GM19328 (cell line): Measurements from ENCODE around the gene NSUN5.
"Not testable (repeated sequence)": the region's sequence is repeated elsewhere in the genome, so short reads cannot be mapped to it uniquely, and the experiment has no call there.

Source experiments
- ATAC-seq: cut with Tn5 transposase; IDR thresholded peaks from one replicate; pipeline ENCODE4 v1.9.1; 2021; ENCODE audit warnings: mild to moderate bottlenecking, moderate library complexity; ENCODE audit not compliant: unreplicated experiment

NSUN5 gene

DNA sequence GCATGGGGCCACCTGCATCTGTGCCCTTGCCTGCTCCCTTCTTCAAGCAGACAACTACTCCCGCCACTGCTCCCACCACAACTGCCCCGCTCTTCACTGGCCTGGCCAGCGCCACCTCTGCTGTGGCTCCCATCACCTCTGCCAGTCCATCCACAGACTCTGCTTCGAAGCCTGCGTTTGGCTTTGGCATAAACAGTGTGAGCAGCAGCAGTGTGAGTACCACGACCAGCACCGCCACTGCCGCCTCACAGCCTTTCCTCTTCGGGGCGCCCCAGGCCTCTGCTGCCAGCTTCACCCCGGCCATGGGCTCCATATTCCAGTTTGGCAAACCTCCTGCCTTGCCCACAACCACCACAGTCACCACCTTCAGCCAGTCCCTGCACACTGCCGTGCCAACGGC is 11.4 kb downstream of the NSUN5 start:
- ATAC-seq, result not testable (repeated sequence)

DNA sequence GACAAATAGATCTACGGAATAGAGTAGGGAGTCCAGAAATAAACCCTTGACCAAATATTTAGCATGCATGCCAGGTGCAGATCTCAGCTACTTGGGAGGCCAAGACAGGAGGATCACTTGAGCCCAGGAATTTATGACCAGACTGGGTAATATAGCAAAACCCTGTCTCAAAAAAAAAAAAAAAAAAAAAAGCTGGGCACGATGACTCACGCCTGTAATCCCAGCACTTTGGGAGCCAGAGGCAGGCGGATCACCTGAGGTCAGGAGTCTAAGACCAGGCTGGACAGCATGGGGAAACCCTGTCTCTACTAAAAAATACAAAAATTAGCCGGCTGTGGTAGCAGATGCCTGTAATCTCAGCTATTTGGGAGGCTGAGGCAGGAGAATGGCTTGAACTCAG is 31.4 kb downstream of the NSUN5 start:
- ATAC-seq, result not testable (repeated sequence)

DNA sequence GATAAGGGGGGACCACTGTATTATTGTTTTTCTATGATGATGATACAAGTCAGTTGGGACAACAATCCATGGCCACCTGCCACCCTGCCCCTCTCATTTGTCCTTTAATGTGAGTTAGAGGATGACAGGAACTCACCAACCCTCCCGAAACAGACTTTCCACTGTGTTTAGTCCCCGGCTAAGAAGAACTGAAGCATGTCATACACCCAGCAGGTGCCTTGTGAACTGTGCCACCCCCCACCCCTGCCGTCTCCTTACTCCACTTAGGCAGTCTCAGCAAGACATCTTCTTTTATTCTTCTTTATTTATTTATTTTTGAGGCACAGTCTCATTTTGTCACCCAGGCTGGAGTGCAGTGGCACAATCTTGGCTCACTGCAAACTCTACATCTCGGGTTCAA is 40.8 kb downstream of the NSUN5 start:
- ATAC-seq, result not testable (repeated sequence)

DNA sequence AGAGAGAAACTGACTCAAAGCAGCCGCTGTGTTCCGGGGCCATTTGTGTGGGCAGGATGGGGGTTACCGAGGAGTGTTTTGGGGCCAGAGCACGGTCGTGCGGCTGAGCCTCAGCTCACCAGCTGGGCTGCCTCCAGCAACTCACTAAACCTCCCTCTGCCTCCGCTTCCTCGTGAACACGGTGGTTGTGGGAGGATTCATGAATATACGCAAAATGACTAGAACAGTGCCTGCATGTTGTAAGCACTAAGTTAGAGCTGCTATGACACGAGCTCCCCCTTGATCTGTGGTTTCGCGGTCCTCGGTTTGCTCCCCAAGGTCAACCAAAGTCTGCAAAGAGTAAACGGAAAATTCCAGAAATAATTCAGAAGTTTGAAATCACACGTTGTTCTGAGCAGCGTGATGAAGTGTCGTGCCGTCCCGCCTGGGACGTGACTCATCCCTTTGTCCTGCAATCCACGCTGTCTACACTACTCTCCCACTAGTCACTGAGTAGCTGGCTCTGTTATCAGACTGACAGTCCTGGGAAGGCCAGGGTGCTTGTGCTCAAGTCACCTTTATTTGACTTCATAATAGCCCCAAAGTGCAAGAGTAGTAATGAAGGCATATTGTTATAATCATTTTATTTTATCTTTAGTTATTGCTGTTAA is 41.8 kb downstream of the NSUN5 start:
- ATAC-seq, result peak; percentile 73

DNA sequence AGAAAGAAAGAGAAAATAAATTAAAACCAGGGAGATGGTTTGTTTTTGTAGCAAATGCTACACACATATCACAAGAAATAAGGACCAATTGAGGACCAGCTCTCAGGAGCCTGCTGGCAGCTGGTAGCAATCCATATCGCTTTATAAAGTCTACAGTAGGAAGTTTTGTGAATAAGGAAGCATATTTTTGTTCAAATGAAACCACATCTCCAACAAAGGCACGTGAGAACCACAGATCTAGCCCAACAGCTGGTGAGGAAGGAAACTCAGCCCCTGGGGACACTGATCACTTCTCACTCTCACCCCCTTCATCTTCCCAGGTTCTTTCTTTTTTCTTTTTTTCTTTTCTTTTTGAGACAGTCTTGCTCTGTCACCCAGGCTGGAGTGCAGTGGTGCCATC is 46.2 kb downstream of the NSUN5 start:
- ATAC-seq, result not testable (repeated sequence)
